Measurements from ENCODE around the gene GALNT9.

Gene GALNT9

DNA sequence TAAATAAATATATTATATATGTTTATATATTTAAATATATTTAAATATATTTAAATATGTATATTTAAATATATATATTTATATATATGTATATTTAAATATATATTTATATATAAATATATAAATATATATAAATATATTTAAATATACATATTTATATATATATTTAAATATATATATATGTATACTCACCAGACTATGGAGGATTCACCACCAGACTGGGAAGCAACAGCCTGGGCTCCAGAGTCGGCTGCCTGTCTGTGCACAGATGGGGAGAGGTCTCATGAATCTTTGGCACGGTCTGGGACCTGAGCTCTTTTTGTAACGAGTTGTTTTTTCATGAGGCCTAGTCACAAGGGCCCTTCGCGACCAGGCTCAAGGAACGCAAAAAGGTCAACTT is 163.8 kb downstream of the GALNT9 start:
- H3K27ac ChIP-seq (ENCODE audit: low read length), result no peak overlapping the region
- no peak overlapping the region for H3K4me3 ChIP-seq (ENCODE audit: low read length)
- H3K9me3 ChIP-seq (ENCODE audit: control insufficient read depth, insufficient read depth, low read length), result no peaks in the 10 kb centered on the region
- H3K36me3 ChIP-seq (ENCODE audit: control insufficient read depth, insufficient read depth, low read length), result no peaks in the 10 kb centered on the region
- H3K27me3 ChIP-seq (ENCODE audit: control insufficient read depth, insufficient read depth, low read length), result no peaks in the 10 kb centered on the region; the same call in 1 of the 2 replicates
- no peak for DNase-seq (ENCODE audit: low read depth, low spot score)
- no CpG with 5 or more reads among the region's 6 CpGs for WGBS (ENCODE audit: insufficient coverage, insufficient read length)
- no peaks in the 10 kb centered on the region for H3K4me1 ChIP-seq (ENCODE audit: control insufficient read depth, insufficient read depth, low read length)

- H3K4me1 ChIP-seq (ENCODE audit: control insufficient read depth, insufficient read depth, low read length), result no peaks in the 10 kb centered on the region
- H3K27me3 ChIP-seq (ENCODE audit: control insufficient read depth, insufficient read depth, low read length), result no peaks in the 10 kb centered on the region; the same call in 1 of the 2 replicates
- no peak overlapping the region for H3K4me3 ChIP-seq (ENCODE audit: low read length)
- no peak for DNase-seq (ENCODE audit: low read depth, low spot score)
- H3K36me3 ChIP-seq (ENCODE audit: control insufficient read depth, insufficient read depth, low read length), result no peaks in the 10 kb centered on the region
- no peak overlapping the region for H3K27ac ChIP-seq (ENCODE audit: low read length)
- no peaks in the 10 kb centered on the region for H3K9me3 ChIP-seq (ENCODE audit: control insufficient read depth, insufficient read depth, low read length)
- no CpG with 5 or more reads among the region's 7 CpGs for WGBS (ENCODE audit: insufficient coverage, insufficient read length)
Observed at GRCh38 chr12:132164426-132164825, 165.0 kb downstream of the GALNT9 start.

GRCh38 chr12:132163911-132164288 is 165.5 kb downstream of the GALNT9 start:
- DNase-seq (ENCODE audit: low read depth, low spot score), result no peak
- no CpG with 5 or more reads among the region's 11 CpGs for WGBS (ENCODE audit: insufficient coverage, insufficient read length)
- Histone ChIP-seq H3K4me3 (ENCODE audit: low read length) (no peak overlapping the region), H3K27me3 (ENCODE audit: control insufficient read depth, insufficient read depth, low read length) (no peaks in the 10 kb centered on the region; the same call in 1 of the 2 replicates), H3K9me3 (ENCODE audit: control insufficient read depth, insufficient read depth, low read length) (no peaks in the 10 kb centered on the region), H3K4me1 (ENCODE audit: control insufficient read depth, insufficient read depth, low read length) (no peaks in the 10 kb centered on the region), H3K27ac (ENCODE audit: low read length) (no peak overlapping the region), H3K36me3 (ENCODE audit: control insufficient read depth, insufficient read depth, low read length) (no peaks in the 10 kb centered on the region)

GRCh38 chr12:132163041-132163910 is 166.1 kb downstream of the GALNT9 start:
- no peak overlapping the region for H3K4me3 ChIP-seq (ENCODE audit: low read length)
- no peaks in the 10 kb centered on the region for H3K9me3 ChIP-seq (ENCODE audit: control insufficient read depth, insufficient read depth, low read length)
- no peak overlapping the region for H3K27ac ChIP-seq (ENCODE audit: low read length)
- H3K36me3 ChIP-seq (ENCODE audit: control insufficient read depth, insufficient read depth, low read length), result no peaks in the 10 kb centered on the region
- no CpG with 5 or more reads among the region's 26 CpGs for WGBS (ENCODE audit: insufficient coverage, insufficient read length)
- H3K27me3 ChIP-seq (ENCODE audit: control insufficient read depth, insufficient read depth, low read length), result no peaks in the 10 kb centered on the region; the same call in 1 of the 2 replicates
- no peak for DNase-seq (ENCODE audit: low read depth, low spot score)
- H3K4me1 ChIP-seq (ENCODE audit: control insufficient read depth, insufficient read depth, low read length), result no peaks in the 10 kb centered on the region

DNA sequence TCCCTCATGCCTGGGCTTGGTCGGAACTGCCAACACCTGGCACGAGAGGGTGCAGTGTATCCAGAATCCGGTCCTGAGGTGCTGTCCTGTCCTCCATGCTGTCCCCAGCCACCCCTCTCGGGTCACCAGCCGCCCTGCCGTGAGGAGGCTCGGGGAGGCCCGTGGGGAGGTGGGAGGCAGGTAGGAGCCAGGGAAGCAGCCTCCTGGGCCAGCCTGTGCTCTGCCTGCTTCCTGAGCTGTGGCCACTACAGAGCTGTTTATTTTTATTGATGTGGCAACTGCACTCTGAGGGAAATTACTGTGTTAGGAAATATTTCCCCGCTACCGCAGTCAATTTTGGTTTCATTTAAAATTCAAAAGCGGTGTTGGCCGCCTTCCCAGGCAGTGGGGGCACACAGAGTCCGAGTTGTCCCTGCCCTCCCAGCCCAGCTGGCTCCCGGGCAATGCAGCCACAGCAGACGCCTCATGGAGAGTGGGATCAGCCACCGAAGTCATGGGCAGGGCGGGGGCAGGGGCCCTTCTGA is 166.8 kb downstream of the GALNT9 start:
- Histone ChIP-seq H3K27ac (ENCODE audit: low read length) (no peak overlapping the region), H3K4me3 (ENCODE audit: low read length) (no peak overlapping the region)
- no CpG with 5 or more reads among the region's 17 CpGs for WGBS (ENCODE audit: insufficient coverage, insufficient read length)

DNA sequence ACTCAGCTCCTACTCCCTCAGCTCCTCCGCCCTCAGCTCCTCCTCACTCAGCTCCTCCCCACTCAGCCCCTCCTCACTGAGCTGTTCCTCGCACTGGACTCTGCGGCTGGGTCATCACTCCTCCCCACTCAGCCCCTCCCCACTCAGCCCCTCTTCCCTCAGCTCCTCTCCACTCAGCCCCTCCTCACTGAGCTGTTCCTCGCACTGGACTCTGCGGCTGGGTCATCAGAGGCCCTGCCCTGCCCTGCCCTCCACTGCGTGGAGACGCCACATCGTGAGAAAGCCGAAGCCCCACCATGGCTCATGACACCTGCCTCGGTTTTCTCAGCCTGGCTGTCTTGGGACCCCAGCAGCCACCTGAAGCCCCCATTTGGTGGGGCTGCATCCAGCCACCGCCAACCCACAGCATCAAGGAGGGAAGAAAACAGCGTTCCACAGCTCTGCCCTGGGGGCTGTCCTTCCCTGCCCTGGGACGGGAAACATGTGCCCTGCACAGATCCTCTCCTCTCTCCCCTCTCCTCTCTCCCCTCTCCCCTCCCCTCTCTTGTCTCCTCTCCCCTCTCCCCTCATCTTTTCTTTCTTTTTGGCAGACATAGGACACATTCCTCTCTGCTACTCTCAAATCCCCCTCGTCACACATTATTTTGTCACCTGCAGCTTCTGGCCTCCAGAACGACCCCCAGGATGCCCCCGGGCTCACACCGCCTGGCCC is 167.4 kb downstream of the GALNT9 start:
- no peaks in the 10 kb centered on the region for H3K4me1 ChIP-seq (ENCODE audit: control insufficient read depth, insufficient read depth, low read length)
- DNase-seq (ENCODE audit: low read depth, low spot score), result no peak
- H3K4me3 ChIP-seq (ENCODE audit: low read length), result no peak overlapping the region
- H3K27me3 ChIP-seq (ENCODE audit: control insufficient read depth, insufficient read depth, low read length), result no peaks in the 10 kb centered on the region; the same call in 1 of the 2 replicates
- WGBS (ENCODE audit: insufficient coverage, insufficient read length), result no CpG with 5 or more reads among the region's 17 CpGs
- H3K27ac ChIP-seq (ENCODE audit: low read length), result no peak overlapping the region
- H3K9me3 ChIP-seq (ENCODE audit: control insufficient read depth, insufficient read depth, low read length), result no peaks in the 10 kb centered on the region
- peaks cover 7% of the 10 kb centered on the region; the same call in 1 of the 2 replicates for H3K36me3 ChIP-seq (ENCODE audit: control insufficient read depth, insufficient read depth, low read length)

More for the DNA sequence above, 166.8 kb downstream of the GALNT9 start:
- H3K9me3 ChIP-seq (ENCODE audit: control insufficient read depth, insufficient read depth, low read length), result no peaks in the 10 kb centered on the region
- no peaks in the 10 kb centered on the region; the same call in 1 of the 2 replicates for H3K27me3 ChIP-seq (ENCODE audit: control insufficient read depth, insufficient read depth, low read length)
- peaks cover 5% of the 10 kb centered on the region; the same call in 1 of the 2 replicates for H3K36me3 ChIP-seq (ENCODE audit: control insufficient read depth, insufficient read depth, low read length)
- no peak for DNase-seq (ENCODE audit: low read depth, low spot score)
- H3K4me1 ChIP-seq (ENCODE audit: control insufficient read depth, insufficient read depth, low read length), result no peaks in the 10 kb centered on the region

DNA sequence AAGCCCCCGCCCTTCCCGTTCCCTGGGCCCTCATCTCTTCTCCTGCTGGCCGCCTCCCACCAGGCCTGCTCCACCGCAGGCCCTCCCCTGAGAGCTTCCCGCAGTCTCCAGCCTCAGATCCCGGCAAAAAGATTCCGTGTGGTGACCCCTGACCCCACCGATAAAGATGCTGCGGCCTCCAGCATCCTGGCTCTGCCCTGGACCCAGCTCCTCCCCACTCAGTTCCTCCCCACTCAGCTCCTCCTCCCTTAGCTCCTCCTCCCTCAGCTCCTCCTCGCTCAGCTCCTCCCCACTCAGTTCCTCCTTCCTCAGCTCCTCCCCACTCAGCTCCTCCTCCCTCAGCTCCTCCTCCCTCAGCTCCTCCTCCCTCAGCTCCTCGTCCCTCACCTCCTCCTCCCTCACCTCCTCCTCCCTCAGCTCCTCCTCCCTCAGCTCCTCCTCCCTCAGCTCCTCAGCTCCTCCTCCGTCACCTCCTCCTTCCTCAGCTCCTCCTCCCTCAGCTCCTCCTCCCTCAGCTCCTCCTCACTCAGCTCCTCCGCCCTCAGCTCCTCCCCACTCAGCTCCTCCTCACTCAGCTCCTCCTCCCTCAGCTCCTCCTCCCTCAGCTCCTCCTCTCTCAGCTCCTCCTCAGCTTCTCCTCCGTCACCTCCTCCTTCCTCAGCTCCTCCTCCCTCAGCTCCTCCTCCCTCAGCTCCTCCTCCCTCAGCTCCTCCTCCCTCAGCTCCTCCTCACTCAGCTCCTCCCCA is 168.2 kb downstream of the GALNT9 start:
- H3K4me3 ChIP-seq (ENCODE audit: low read length), result no peak overlapping the region
- no CpG with 5 or more reads among the region's 14 CpGs for WGBS (ENCODE audit: insufficient coverage, insufficient read length)
- no peaks in the 10 kb centered on the region for H3K4me1 ChIP-seq (ENCODE audit: control insufficient read depth, insufficient read depth, low read length)
- no peaks in the 10 kb centered on the region for H3K9me3 ChIP-seq (ENCODE audit: control insufficient read depth, insufficient read depth, low read length)
- DNase-seq (ENCODE audit: low read depth, low spot score), result no peak
- no peaks in the 10 kb centered on the region; the same call in 1 of the 2 replicates for H3K27me3 ChIP-seq (ENCODE audit: control insufficient read depth, insufficient read depth, low read length)
- no peak overlapping the region for H3K27ac ChIP-seq (ENCODE audit: low read length)
- H3K36me3 ChIP-seq (ENCODE audit: control insufficient read depth, insufficient read depth, low read length), result peaks cover 14% of the 10 kb centered on the region; the same call in 1 of the 2 replicates

DNA sequence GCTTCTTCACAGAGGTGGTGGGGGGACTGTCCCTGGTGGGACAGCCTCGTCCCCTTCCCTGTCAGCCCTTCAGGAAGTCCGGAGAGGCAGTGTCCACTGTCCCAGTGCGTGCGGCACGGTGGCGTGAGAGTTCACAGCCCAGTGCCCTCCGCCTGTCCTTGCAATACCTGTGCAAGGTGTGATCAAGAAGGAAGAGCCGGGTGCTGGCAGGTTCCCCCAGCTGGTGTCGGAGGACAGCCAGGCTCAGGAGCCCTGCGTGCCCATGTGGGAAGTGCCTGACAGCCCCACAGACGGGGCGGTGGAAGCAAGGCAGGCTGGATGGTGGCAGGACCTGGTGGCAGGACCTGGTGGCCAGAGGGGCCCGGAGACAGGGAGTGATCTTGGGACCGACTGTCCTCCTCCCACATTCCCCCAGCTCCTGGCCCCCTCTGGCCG is 168.8 kb downstream of the GALNT9 start:
- H3K36me3 ChIP-seq (ENCODE audit: control insufficient read depth, insufficient read depth, low read length), result peaks cover 14% of the 10 kb centered on the region; the same call in 1 of the 2 replicates
- no CpG with 5 or more reads among the region's 15 CpGs for WGBS (ENCODE audit: insufficient coverage, insufficient read length)
- no peak overlapping the region for H3K27ac ChIP-seq (ENCODE audit: low read length)
- H3K4me1 ChIP-seq (ENCODE audit: control insufficient read depth, insufficient read depth, low read length), result no peaks in the 10 kb centered on the region
- no peaks in the 10 kb centered on the region for H3K9me3 ChIP-seq (ENCODE audit: control insufficient read depth, insufficient read depth, low read length)
- DNase-seq (ENCODE audit: low read depth, low spot score), result no peak
- no peaks in the 10 kb centered on the region; the same call in 1 of the 2 replicates for H3K27me3 ChIP-seq (ENCODE audit: control insufficient read depth, insufficient read depth, low read length)
- H3K4me3 ChIP-seq (ENCODE audit: low read length), result no peak overlapping the region

GRCh38 chr12:132160016-132160415 is 169.4 kb downstream of the GALNT9 start:
- peaks cover 14% of the 10 kb centered on the region; the same call in 1 of the 2 replicates for H3K36me3 ChIP-seq (ENCODE audit: control insufficient read depth, insufficient read depth, low read length)
- DNase-seq (ENCODE audit: low read depth, low spot score), result no peak
- no peak overlapping the region for H3K4me3 ChIP-seq (ENCODE audit: low read length)
- H3K9me3 ChIP-seq (ENCODE audit: control insufficient read depth, insufficient read depth, low read length), result no peaks in the 10 kb centered on the region
- no peaks in the 10 kb centered on the region; the same call in 1 of the 2 replicates for H3K27me3 ChIP-seq (ENCODE audit: control insufficient read depth, insufficient read depth, low read length)
- no peak overlapping the region for H3K27ac ChIP-seq (ENCODE audit: low read length)
- WGBS (ENCODE audit: insufficient coverage, insufficient read length), result no CpG with 5 or more reads among the region's 16 CpGs
- H3K4me1 ChIP-seq (ENCODE audit: control insufficient read depth, insufficient read depth, low read length), result no peaks in the 10 kb centered on the region

All from iPS DF 6.9 (cell line).